NCI-H2029 (cell line): Measurements from ENCODE around the gene CHD9.

ENCODE experiments used
- DNase-seq: peaks from one replicate; lab custom pipeline; 2025; lab: John Stamatoyannopoulos, UW

The CHD9 gene

GRCh38 chr16:53094013-53094630 is 39.3 kb downstream of the CHD9 start:
- DNase-seq = peak; percentile 70

GRCh38 chr16:53097190-53097589 is 42.4 kb downstream of the CHD9 start:
- DNase-seq = no peak

GRCh38 chr16:53098526-53099317 is 43.9 kb downstream of the CHD9 start:
- DNase-seq = peak; percentile 19

DNA sequence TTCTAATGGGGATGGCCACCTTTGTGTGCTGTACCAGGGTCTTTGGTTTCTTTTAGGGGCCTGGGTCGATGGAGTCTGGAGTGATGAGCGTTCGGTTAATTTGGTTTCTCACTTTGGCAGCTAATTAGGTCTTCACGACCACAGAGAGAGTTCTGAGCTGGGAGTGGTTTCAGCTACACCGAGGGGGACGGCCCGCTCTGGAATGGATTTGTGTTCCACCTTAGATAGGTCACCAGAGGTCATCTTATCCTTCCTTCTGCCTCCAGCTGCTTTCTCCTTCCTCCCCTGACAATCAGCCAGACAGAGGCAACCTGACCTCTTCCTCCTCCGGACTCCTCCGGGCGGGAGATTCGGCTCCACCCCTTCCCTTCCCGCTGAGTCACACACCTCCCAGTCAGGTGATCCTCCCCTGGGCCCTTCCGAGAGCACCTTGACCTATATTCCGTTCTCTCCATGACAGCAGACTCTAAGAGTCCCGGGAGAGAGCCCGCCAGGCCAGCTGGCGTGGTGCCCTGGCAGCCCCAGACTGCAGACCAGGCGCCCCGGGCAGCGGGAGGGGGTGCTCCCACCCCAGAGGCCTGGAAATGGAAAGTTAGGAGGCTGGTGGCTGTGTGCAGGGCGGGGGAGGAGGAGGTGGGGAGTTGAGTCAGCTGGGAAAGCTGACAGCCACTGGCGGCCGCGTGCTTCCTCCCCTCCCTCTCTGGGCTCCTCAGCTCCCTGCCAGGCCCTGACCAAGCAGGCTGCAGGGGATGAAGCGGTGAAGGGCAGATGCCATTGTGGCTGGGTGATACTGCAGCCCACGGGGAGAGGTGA is 44.7 kb downstream of the CHD9 start:
- peak; percentile 92 for DNase-seq

GRCh38 chr16:53100131-53100748 is 45.4 kb downstream of the CHD9 start:
- DNase-seq = no peak

DNA sequence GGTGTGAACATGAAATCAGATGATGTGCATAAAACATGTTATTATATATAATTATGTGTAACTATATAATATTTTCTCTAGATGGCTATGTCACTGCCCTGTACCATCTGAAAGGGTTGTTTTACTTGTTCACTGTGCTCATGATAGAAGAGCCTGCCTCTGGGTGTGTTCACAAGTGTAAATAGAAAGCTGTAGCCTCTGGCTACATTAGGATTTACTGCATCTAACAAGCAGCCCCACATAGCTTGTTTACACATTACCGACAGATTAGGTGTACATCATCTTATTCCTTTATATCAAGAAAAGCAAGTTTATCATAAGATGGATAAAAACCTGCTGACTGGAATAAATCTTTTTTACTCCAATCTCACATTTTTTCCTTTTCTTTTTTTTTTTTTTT is 46.1 kb downstream of the CHD9 start:
- DNase-seq = no peak

GRCh38 chr16:53103811-53104210 is 49.0 kb downstream of the CHD9 start:
- no peak for DNase-seq

DNA sequence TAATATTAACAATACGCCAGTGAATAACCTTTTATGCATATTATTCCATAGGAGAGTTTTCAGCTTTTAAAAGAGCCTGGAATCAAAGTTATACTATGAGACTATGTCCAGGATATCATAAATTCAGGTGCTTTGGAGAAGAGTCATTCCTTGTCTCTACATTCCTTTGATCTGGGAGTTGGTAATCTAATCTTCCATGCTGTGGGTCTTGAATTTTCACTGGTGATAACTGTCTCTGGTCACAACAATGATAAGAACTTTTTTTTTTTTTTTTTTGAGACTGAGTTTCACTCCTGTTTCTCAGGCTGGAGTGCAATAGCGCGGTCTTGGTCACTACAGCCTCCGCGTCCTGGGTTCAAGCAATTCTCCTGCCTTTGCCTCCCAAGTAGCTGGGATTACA is 50.8 kb downstream of the CHD9 start:
- DNase-seq = no peak

DNA sequence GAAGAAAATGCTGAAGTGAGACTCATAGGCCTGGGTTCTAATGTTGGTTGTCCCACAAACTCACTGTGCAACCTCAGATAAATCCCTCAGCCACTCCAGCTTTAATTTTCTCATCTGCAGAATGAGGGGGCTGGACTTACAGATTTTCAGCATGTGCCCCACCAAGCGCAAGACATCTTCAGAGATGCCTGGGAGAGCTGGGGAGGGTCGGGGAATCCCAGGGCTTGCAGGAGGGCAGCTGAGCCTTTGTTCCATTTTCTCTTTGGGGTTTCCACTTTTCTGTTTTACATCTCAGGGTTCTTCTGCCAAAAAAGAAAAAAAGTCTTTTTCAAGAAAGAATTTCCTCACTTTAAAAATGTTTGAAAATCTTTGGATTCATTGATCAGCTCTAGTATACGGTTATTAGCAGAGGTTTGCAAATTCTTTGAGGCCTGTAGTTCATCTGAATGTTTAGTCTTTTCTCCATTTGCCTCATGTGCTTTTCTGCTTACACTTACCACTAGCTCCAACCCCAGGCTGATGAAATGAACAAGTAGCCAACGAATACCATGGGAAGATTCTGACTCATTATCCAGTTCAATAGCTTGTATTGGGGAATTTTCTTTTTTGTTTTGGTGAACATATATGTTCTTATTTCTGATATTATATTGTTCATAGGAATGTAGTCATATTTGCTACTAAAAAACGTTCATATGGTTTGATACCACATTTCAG is 56.4 kb downstream of the CHD9 start:
- DNase-seq = no peak

DNA sequence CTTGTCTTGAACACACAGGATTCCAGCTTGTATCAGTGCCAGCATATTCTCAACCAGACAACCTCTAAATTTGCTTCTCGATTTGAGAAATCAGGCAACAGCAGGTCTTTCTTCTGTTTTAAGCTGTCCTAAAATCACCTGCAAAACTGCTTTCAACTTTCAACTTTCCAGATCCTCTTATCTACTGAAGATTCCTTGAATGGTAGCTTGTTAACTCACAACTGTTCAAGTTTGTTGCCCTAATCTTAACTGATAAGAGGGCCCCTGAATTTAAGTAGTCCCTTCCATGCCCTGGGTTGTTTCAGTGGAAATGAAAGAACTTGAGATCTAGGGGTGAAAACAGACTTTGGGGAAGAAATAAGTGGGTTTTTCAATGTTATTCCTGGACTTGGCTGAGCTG is 57.2 kb downstream of the CHD9 start:
- DNase-seq = no peak

DNA sequence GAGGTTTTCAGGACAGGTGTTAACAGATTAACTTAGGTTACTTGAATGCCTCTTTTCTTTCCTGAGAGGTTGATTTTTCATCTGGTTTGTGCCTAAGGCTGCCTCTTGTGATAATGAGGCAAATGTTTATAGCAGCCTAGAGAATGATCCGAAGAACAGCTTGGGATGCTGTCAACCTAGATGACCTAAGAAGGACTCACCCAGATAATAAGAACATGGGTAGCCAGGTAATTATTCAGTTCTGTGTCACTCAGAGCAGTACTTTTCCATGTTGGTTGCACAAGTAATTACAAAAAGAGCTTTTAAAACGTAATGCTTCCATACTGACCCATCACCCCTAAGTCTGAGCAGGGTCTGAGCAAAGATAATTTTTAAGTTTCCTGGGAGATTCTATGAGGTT is 60.3 kb downstream of the CHD9 start:
- no peak for DNase-seq

DNA sequence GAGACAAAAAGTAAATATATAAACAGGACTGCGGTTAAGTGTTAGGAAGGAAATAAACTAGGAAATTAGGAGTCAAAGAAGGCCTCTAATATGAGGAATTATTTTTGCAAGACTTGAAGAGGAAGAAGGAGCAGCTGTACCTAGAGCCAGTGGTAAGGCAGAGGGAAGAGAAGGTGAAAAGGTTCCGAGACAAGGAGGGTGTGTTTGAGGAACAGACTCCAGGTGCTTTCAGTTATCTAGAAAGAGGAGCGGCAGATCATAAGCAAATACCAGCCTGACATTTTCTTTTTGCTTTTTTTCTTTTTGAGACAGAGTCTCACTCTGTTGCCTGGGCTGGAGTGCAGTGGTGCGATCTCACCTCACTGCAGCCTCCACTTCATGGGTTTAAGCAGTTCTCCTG is 61.0 kb downstream of the CHD9 start:
- DNase-seq = no peak

GRCh38 chr16:53121043-53121620 is 66.3 kb downstream of the CHD9 start:
- no peak for DNase-seq

DNA sequence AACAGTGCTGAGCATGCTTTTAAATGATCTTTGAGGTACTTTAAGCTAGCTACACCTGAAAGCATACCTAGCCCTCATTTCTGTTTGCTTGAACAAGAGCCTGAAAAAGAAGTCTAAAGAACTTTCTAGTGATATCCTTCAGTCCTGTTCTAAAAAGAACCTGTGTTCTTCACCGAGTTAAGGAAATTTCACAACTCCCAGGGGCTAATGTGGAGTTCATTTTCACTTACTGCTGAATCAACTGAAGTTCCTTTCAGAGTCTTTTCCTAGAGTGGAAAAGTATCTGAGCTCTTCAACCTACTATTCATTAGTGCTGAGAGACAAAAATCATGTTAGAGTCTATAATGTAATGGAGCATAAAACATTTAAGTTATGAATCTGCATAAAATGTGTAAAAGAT is 66.9 kb downstream of the CHD9 start:
- no peak for DNase-seq

- no peak for DNase-seq
Measured at GRCh38 chr16:53123747-53124146, 69.0 kb downstream of the CHD9 start.

GRCh38 chr16:53126390-53126789 is 71.6 kb downstream of the CHD9 start:
- no peak for DNase-seq

- DNase-seq = no peak
Measured at GRCh38 chr16:53129281-53130158, 74.7 kb downstream of the CHD9 start.

- DNase-seq = peak; percentile 68
Measured at GRCh38 chr16:53130159-53131049, 75.6 kb downstream of the CHD9 start.

DNA sequence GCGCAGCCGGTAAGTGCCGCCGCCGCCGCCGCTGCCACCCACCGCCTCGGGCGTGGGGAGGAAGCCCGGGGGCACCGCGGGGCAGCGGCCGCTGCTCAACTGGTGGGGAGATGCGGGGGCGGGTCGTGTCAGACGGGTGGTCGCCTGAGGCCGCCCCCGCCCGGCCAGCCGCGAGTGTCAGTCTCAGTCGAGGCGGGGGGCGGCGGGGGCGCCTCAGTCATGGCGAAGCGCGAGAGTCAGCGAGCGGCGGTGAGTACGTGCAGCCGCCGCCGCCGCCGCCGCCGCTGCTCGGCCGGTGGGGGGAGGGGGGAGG is 76.2 kb downstream of the CHD9 start:
- no peak for DNase-seq
